Amygdala (tissue), 56 donors: ENCODE data around the gene ZBTB46.
"Not testable (repeated sequence)": the region's sequence is repeated elsewhere in the genome, so short reads cannot be mapped to it uniquely, and the experiment has no call there.

Experiments
- DNase-seq, 56 donors: peaks; one replicate each; lab custom pipeline; 2025; lab: John Stamatoyannopoulos, UW

ZBTB46 gene

DNA sequence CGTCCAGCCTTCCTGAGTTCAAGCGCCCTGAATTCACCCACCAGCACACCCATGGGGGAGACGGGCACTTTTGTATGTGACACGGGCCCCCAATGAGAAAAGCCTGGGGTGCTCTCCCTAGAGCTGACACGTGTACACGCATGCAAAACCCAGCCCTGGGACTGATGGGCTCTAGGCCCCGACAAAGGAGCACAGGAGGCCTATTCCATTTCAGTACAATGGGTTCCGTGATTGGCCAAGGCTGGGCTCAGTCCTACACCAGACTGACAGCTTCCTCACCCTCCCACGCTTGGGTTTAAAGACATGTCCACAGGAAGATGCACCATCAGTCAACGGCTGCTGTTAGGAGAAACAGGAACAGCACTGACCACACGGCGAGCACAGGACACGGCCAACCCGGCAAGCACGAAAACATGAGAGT is 8.8 kb downstream of the ZBTB46 start:
- peak in 13 of 56 donors; percentile 8 to 42 (median 28) for DNase-seq

DNA sequence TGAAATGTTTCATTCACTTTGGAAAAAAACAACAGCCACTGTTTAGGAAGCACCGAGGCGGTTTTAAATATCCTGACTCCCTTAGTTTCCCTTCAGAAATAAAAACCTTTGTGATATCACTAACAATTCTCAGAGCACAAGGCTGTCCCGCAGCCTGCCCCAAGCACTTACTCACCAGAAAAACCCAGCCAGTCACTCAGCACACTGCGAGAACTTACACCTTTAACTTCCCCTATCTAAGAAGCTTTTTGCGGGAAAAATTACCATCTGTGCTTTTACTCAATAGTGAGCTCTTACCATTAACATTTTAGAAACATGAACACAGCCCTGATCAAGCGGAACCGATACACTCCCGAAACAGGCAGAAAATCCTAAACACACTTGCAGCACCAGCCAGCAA is 9.3 kb downstream of the ZBTB46 start:
- DNase-seq: no peak

DNA sequence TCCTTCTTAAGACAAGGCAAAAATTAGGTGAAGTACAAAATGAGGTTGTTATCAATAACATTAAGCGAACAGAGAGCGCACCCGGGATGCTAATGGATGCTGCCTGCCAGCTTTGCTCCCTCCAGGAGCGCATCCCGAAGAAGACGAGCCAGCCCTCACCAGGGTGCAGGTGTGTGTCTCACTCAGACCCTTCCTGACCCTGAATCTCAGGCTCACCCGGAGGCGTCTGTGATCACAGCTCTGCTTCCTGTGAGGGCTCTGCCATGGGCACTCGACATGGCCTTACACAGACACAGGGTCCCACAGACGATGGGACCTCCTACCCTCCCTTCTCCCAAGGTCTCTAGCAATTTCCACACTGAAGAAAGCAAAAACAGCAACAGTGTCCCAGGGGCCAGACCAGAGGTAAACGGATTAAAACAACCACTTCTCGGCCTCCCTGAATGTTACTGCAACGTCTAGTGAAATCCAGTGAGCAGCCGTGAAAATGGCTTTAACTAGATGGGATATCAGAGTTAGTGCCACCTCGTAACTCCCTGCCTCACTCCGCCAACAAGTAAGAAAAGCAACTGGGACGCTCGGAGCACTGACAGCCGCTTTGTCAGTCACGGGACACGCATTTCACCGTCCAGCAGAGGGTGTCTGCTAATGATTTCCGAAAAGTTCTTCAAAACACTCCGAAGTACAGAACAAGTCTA is 11.7 kb downstream of the ZBTB46 start:
- DNase-seq: no peak

- DNase-seq: no peak
Measured at GRCh38 chr20:63815615-63816253, 15.3 kb downstream of the ZBTB46 start.

GRCh38 chr20:63814891-63815614 is 16.0 kb downstream of the ZBTB46 start:
- DNase-seq: no peak

DNA sequence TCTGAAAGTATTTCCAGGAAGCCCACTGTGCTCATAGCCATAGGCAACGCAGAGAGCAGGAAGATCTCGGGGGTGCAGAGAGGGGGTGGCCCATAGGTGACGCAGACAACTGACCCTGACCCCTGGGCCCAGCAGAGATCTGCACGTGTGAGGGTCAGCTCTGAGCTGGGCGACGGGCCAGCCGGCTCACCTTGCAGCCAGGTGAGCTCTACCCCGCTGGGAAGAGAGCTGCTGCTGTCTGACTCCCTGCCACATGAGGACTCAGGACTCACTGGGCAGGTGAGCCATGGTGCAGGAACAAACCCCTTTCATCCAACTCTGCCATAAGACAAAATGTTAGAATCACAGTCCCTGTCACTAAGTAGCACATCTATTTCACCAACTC is 19.6 kb downstream of the ZBTB46 start:
- DNase-seq: no peak

DNA sequence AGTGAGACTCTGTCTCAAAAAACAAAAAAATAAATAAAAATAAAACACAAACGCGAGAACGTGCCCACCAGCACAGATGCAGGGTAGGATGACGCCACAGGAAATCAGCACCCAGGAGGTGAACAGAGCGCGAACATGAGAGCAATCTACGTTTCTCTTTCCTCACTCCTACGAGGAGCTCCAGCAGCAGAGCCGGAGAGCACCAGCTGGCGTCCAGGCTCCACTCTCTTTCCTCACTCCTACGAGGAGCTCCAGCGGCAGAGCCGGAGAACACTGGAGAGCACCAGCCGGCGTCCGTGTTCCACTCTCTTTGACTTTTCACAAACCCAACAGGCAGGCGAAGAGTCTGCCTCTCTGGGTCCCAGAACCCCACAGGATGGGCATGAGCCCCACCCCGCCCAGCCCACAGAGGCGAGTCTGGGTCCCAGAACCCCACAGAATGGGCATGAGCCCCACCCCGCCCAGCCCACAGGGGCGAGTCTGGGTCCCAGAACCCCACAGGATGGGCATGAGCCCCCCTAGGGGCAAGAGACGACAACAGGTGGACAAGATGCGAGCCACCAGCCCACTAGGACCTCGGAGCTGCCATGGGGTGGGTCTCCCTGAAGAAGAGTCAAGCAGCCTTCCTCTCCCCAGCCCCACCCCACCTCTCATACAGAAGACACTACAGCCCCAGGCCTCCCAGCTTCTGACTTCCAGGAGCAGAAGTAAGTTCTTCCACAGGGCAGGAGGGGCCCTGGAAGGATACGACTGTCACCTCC is 20.2 kb downstream of the ZBTB46 start:
- peak in 1 of 56 donors; percentile 24 for DNase-seq

GRCh38 chr20:63809856-63810255 is 21.2 kb downstream of the ZBTB46 start:
- DNase-seq: no peak

DNA sequence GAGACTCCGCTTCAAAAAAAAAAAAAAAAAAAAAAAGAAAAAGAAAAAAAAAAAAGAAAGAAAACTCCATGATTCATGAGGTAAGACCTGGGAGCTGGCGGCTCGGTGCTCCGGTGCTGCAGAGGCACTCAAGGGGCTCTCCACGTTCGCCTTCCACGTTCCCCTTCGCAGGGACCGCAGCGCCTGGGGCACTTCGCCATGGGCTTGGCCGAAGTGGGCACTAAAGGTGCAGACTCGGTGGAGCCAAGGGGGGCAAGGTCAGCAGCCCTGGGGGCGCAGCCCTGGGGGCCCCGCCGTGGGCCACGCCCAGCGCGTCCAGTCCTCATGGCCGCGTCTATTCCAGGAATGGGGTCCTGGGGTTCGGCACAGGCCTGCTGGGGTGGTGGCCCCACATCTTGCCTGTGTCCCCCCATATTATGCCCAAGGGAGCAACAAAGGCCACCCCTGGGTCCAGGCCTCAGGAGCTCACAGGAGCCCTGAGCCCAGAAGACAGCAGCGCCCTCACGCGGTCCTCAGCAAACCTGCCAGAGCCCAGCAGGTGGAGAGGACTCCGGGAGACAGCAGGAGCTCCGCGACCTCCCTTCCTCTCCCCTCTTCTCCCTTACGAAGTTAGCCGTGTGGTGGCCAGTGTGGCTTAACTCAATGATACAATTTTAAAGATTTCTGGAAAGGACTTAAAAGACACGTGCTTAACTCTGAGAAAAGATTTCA is 21.9 kb downstream of the ZBTB46 start:
- DNase-seq: no peak

- no peak for DNase-seq
Measured at GRCh38 chr20:63808145-63808724, 22.8 kb downstream of the ZBTB46 start.

GRCh38 chr20:63807654-63808053 is 23.4 kb downstream of the ZBTB46 start:
- DNase-seq: no peak

DNA sequence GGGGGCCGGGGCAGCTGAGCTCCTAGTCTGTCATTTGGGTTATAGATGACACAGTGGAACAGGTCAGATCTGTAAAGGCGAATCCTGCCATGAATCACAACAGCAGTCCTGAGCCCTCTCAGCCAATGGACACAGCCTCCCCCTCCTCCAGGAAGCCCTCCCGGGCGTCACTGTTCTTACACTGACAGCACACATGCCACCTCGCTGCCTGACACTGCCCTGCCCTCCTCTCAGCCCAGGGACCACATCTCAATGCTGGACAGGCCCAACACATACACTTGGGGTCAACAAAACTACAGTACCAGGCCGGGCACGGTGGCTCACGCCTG is 26.8 kb downstream of the ZBTB46 start:
- no peak for DNase-seq

DNA sequence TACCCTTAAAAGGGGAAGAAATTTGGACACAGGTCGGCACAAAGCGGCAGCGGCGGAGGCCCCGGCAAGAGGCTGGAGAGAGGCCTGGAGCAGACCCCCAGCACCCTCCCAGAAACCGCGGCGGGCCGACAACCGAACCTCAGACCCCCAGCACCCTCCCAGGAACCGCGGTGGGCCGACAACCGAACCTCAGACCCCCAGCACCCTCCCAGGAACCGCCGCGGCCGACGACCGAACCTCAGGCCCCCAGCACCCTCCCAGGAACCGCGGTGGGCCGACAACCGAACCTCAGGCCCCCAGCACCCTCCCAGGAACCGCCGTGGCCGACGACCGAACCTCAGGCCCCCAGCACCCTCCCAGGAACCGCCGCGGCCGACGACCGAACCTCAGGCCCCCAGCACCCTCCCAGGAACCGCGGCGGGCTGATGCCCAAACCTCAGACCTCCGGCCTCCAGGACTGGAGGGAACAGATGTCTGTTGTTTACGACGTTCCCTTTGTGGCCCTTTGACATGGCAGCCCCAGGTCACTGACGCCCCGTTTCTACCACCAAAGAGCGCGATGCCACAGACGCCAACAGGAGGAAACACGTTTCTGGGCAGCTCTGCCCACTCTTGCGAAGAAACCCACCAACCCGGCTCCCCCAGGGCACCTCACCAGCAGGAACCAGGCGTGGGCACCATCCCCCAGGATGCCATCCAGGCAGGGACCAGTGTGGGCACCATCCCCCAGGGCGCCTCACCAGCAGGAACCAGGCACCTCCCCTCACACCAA is 28.4 kb downstream of the ZBTB46 start:
- no peak for DNase-seq

DNA sequence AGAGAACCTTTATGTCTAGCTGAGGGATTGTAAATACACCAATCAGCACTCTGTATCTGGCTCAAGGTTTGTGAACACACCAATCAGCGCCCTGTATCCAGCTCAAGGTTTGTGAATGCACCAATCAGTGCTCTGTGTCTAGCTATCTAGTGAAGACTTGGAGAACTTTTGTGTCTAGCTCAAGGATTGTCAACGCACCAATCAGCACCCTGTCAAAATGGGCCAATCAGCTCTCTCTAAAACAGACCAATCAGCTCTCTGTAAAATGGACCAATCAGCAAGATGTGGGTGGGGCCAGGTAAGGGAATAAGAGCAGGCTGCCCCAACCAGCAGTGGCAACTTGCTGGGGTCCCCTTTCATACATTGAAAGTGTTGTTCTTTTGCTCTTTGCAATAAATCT is 29.9 kb downstream of the ZBTB46 start:
- DNase-seq: not testable (repeated sequence)

DNA sequence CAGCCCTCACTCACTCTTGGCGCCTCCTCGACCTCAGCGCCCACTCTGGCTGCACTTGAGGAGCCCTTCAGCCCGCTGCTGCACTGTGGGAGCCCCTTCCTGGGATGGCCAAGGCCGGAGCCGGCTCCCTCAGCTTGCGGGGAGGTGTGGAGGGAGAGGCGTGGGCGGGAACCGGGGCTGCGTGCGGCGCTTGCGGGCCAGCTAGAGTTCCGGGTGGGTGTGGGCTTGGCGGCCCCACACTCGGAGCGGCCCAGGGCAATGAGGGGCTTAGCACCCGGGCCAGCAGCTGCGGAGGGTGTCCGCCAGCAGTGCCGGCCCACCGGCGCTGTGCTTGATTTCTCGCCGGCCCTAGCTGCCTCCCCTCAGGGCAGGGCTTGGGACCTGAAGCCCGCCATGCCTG is 30.7 kb downstream of the ZBTB46 start:
- DNase-seq: not testable (repeated sequence)

DNA sequence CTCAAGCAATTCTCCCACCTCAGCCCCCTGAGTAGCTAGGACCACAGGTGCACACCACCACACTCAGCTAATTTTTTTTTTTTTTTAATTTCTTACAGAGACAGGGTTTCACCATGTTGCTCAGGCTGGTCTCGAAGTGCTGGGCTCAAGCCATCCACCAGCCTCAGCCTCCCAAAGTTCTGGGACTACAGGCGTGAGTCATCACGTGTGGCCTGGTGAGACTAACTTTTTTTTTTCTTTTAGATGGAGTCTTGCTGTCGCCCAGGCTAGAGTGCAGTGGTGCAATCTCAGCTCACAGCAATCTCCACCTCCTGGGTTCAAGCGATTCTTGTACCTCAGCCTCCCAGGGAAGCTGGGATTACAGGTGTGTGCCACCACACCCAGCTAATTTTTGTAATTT is 31.9 kb downstream of the ZBTB46 start:
- DNase-seq: not testable (repeated sequence)

GRCh38 chr20:63797175-63797574 is 33.9 kb downstream of the ZBTB46 start:
- DNase-seq: not testable (repeated sequence)

DNA sequence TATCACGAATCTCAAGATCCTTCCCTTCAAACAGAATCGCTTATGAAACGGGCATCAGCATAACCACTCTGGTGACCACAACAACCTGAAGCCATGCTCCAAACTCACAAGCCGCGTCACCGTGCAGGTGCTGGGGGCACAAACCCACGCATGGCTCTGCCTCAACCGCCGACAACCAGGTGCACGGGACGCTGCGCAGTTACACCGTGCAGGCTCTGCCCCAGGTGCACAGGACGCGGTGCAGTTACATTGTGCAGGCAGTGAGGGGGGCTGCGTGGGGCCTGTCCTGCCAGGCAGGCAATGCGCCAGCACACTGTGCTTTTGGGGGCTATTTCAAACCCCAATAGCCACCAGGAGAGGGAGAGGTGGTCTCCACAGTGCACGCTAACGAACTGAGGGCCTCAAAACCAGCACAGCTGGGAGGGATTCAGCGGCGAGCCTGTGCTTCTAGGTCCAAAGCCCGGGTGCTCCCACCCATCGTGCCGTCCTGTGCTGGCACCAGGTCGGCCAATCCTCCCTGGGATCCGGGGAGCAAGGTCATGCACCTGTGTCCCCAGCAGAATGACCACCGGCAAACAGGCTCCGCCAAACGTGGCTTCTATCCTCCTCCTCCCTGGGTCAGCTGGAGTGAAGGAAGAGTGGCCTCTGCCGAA is 35.8 kb downstream of the ZBTB46 start:
- DNase-seq: no peak

- DNase-seq: no peak
Measured at GRCh38 chr20:63794614-63795013, 36.5 kb downstream of the ZBTB46 start.
